GM19397 (cell line): ENCODE results near the gene TMEM87B.

Source experiments
- ATAC-seq: cut with Tn5 transposase; IDR thresholded peaks from one replicate; pipeline ENCODE4 v1.9.1; 2021; ENCODE audit warnings: mild to moderate bottlenecking, moderate library complexity; ENCODE audit not compliant: unreplicated experiment

TMEM87B gene, protein sequence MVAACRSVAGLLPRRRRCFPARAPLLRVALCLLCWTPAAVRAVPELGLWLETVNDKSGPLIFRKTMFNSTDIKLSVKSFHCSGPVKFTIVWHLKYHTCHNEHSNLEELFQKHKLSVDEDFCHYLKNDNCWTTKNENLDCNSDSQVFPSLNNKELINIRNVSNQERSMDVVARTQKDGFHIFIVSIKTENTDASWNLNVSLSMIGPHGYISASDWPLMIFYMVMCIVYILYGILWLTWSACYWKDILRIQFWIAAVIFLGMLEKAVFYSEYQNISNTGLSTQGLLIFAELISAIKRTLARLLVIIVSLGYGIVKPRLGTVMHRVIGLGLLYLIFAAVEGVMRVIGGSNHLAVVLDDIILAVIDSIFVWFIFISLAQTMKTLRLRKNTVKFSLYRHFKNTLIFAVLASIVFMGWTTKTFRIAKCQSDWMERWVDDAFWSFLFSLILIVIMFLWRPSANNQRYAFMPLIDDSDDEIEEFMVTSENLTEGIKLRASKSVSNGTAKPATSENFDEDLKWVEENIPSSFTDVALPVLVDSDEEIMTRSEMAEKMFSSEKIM

DNA sequence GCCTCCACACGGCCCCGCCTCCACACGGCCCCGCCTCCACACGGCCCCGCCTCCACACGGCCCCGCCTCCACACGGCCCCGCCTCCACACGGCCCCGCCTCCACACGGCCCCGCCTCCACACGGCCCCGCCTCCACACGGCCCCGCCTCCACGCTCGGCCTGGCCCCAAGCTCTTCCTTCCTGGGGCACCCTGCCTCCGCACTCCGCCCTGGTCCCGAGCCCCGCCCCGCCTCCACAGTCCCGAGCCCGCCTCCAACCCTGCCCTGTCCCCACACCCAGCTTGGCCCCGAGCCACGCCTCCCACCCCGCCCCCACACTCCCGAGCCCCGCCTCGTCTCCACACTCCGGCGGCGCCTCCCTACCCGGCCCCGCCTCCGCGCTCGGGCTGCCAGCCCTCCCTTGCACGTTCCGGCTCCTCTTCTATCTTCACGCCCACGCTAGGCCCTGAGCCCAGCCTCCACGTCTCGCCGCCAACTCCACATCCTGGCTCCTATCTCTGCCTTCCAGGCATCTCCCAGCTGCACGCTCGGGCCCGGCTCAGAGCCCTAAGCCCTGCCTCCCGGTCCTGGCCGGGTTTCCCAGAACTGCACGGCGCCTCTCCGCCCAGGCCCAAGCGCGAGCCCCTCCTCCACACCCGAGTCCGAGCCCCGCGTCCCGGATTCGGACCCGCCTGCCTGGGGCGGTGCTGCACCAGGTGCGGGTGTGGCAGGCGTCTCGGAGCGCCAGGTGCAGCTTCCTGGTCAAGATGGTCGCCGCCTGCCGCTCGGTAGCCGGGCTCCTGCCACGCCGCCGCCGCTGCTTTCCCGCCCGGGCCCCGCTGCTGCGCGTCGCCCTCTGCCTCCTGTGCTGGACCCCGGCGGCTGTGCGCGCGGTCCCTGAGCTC, at the start of gene TMEM87B:
TMEM87B (plus strand) TSS at position 423 of the 883 bp plus-strand sequence; CDS start at position 746, 323 bp downstream.
- peak; percentile 63 for ATAC-seq

DNA sequence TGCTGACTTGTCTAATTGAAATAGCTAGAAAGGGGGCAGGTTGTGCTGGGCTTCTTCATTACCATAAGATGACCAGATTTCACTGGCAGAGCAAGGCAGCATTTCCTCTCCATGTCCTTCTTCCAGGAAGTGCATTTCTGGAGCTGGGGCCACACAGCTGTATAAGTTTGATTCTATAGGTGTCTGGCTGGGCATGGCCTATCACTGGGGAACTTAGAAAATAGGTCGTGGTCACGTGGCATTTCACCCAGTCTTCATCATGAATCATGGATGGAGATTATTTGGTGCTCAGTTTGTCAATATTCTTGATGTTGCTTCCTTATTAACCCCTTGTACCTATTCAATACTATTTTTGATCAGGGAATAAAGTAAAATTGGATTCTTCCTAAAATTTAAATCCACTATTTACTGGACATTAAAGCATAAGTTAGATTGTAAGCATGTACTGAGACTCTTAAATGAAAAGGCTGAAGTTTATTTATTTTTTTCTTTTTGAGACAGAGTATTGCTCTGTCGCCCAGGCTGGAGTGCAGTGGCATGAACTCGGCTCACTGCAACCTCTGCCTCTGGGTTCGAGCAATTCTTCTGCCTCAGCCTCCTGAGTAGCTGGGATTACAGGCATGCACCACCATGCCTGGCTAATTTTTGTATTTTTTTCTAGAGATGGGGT, 49.5 kb upstream of the TMEM87B start:
- ATAC-seq: no peak

DNA sequence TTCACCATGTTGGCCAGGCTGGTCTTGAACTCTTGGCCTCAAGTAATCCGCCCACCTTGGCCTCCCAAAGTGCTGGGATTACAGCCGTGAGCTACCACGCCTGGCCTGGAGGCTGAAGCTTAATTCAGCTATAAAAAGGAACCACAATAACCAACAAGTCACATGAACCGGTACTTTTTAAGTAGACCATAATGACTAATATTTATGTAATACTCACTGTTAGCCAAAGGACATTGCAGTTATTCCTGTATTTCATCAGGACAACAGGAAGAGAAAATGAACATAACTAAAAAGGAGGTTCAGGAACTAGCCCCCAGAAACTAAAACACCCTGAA, 49.0 kb upstream of the TMEM87B start:
- ATAC-seq: no peak

DNA sequence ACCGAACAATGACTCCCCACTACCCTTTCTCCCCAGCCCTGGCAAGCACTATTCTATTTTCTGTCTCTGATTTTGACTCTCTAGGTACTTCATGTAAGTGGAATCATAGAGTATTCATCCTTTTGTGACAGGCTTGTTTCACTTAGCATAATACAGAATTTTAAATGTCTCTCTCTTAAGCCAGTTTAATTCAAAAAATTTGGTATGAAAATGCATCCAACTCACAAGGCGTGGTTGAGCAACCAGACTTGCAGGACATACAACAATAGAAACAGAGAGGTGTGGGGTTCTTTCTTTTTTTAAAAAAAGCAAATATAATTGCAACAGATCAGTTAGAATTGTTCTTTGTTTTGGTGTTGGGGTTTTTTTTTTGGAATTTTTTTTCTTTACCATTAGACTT, 47.6 kb upstream of the TMEM87B start:
- ATAC-seq: no peak

DNA sequence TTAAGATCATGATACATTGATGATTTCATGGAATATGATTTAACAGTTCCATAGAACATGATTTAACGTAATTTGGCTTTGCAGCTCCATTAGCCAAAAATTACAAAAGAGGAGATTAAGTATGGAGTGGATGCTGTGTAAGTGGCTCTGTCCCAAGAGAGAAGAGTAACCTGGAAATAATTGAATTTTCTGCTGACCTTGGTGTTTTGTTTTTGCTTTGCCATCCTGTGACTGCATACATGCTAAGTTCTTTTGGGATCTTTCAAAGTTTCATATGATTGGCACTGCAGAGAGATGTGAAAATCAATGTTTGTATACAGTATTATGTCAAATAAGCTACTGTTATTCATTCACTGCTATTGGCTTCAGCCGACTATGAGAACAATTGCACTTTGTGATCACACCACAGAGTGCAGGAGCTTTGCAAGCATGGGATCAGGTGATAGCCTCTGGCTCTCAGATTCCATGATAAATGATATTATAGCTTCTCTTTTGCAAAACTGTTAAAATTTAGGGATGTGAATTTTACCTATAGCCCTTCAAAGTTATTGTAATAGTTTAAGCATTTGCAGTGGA, 46.1 kb upstream of the TMEM87B start:
- ATAC-seq: no peak

DNA sequence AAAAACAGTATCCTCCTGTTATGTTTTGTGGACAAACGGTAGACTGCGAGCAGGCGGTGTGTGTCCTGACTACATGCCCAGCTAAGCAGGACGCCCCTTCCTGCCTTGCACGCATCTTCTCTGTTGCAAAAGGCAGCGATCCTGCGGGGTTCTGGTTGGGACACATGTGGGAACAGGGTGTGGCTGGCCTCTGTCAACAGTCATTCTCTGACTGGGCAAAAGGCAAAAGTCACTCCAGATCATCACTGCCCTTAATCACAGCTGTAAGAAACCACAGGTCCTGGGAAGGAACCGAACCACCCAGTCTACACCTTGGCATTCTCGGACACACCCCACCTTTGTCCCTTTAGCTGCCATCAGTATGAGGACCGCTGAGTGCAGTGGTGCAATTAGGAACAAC, 44.3 kb upstream of the TMEM87B start:
- no peak for ATAC-seq

DNA sequence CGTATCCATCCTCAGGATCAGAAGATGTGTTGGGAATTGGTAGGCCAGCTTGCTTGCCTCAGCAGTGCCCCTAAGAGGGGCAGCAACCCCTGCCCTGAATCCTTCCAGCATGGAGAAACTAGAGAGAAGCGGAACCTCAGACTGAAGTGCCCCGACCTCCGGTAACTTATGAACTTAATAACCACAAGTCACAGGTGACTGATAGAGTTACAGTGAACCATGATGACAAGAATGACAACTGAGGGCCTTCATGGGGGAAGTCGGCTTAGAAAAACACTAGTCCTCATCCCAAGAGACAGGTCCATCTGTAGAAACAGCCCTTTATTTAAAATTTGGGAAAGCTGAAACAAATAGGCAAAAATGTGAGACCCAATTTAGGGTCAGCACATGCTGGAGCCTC, 42.5 kb upstream of the TMEM87B start:
- no peak for ATAC-seq

DNA sequence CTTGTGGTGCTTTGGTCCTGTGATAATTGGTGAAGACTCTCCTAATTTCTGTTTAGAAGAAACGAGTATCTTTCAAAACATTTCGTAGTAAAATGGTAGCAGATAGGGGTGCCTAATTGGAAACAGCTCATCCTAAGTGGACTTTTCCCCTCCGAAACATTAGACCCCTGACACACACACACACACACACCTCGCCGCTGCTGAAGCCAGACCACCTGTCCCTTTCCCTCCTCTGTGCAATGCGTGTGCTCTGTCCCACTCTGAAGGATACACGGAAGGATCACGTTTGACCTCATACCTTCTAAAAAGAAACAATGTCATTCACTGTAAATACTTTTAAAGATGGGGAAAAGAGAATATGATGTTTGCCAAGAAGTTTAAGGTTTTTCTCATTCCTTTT, 36.2 kb upstream of the TMEM87B start:
- ATAC-seq: no peak

DNA sequence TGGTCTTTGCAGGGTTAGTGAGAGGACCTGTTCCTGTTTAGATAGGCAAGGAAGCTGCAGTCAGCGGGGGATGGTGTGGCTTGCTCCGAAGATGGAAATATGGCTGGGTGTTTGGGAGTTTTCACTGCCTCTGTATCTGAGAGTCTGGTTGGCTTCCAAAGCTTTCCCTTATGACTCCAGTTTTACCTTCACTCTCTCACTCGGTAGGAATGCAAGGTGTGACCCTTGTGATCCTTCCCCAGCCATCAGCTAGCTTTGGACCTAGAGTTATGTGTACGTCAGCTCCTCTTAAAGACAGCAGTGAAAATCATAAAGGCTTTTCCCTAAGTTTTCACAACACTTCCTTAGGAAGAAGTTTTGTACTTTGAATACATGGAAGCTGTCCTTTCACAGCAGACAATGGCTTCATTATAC, 35.5 kb upstream of the TMEM87B start:
- no peak for ATAC-seq

DNA sequence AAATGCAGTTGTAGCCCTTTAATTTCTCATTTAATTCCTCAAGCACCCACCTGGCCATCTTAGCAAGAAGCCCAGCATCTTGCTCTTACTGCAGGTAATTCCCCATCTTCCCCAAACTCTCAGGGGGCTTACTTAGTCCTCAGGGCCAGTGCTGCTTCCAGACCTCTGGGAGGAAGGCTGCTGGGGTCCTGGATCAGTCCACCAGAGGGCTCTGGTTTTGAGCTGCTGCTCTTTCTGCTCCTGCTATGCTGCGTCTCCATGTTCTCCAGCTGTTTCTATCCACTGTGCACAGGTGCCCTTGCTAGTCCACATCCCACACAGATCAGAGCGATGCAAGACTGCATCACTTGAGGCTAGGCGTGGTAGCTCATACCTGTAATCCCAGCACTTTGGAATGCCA, 34.5 kb upstream of the TMEM87B start:
- ATAC-seq: no peak

DNA sequence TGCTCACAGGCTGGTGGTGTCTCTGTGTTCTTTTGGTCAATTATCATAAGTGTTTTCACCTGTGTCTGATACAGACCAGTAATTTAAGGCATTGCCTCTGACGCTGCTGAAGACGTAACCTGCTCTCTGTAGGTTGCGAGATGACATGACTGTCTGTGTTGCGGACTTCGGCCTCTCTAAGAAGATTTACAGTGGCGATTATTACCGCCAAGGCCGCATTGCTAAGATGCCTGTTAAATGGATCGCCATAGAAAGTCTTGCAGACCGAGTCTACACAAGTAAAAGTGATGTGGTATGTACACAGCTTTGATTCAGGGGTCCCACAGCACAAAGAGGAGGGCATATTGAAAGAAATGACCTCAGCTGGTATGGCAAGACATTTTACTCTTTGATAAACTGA, 33.8 kb upstream of the TMEM87B start:
- no peak for ATAC-seq

DNA sequence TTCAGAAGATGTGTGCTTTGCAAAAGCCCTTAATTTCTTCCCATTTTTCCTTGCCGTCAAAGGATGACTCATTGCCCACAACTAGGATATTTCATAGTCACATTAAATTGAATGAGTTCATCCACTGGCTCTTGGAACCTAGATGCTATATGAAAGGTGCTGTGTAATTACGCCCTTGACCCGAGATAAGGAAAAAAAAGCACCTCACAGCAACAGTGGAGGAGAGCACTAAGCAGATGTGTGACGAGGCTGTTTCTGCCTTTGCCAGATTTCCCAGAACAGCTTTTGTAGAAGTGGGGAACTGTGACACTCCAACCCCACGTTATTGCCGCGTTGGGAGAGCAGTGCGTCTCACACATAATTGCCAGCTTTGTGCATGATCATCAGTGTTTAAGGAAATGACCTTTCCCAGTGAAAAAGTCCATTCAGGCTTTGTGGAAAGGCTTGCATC, 33.3 kb upstream of the TMEM87B start:
- ATAC-seq: no peak

DNA sequence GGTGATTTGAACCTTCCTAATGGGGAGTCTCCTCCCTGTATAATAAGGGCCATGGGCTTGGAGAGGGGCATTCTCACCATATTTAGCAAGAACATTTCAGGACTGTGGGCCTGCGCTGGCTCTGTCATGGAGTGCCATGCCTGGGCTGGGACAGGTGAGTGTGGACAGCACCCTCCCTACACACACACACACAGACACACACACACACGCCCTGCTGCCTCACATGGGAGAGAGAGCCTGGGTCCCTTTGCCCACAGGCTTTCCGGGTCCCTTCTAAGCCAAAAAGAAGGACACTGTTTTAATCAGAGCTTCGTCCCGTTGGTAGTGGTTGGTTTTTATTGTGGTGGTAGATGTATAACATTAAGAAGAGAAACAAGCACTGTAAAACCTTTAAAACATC, 31.4 kb upstream of the TMEM87B start:
- no peak for ATAC-seq

DNA sequence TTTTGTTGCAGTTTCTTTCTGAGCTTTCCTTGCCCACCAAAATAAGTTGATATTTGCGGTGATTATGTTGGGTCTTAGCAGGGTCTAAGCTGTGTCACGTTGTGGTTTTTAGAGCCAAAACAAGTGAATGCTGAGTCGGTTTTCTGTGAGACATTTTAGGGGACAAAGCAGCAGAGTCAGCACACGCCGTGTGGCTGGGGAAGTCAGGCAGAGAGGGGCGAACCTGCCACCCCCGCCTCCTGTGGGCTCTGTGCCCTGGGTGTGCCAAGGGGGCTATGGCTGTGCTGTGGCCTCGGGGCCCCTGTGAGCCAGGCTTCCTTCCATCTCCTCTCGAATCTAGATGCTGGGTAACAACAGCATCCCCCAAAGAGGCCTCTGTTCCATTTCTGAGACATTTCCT, 30.8 kb upstream of the TMEM87B start:
- ATAC-seq: no peak

DNA sequence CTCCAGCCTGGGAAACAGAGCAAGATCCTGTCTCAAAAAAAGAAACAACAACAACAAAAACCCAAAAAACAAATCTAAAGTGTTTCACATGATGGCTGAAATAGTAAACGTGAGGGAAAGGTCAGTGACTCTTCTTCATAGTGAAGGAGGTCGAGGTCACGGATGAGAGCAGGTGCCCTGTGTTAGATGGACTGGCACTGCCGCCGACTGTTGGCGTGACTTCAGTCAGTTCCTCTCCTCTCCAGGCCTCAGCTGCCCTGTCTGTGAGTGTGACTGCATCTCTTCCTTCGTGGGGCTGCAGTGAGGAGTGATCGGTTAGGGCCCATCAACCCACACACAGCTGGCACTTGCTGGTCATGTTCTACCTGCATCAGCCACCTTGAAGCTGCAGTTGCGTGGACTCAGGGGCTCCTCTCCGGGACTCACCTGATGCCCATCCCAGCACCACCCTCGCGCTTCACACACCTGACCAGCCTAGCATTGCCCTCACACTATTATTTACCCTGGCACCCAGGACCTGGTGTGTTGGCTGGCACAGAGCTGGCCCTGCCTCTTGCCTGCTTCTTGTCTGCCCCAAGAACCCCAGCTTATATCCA, 30.1 kb upstream of the TMEM87B start:
- no peak for ATAC-seq

DNA sequence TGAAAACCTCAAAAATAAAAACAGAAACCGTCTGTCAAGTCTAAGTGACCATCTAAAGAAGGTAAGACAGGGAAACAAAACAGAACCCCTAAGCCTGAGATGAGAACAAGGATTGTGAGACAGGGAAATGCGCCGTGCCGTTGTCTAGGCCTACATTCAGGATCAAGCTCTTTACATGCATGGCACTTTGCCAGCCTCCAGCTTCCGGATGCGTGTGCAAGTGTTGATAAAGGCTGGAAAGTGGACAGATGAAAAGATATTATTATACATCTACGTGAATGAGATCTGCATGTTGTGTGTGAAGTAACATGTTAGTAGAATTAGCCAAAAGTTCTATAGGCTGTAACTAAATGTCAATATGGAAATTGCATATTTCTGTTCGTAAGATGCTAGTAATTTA, 28.6 kb upstream of the TMEM87B start:
- ATAC-seq: no peak

DNA sequence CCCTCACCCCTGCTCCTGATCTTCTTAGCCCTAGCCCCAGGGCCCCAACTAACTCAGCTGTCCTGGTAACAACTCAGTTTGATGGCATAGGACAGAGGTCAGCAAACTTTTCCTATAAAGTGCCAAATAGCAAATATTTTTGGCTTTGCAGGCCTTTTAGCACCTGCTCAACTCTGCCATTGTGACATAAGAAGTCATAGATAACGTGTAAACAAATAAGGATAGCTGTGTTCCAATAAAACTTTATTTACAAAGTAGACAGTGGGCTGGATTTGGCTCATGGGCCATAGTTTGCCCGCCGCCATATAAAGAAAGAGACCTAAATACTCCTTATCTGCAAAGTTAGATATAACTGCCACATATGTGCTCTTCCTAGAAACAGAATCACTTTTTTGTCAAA, 27.3 kb upstream of the TMEM87B start:
- no peak for ATAC-seq

DNA sequence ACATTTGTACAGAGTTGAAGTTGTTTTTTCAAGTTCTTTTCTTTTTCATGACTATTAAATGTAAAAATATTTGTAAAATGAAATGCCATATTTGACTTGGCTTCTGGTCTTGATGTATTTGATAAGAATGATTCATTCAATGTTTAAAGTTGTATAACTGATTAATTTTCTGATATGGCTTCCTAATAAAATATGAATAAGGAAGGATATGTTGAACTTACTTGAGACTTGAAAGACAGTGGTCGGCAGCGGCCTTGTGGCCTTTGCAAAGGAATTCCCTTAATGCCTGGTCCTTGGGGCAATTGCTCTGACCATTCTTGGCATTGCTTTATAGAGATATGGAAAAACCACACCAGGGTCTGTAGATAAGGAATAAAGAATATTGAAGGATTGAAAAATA, 25.9 kb upstream of the TMEM87B start:
- no peak for ATAC-seq

DNA sequence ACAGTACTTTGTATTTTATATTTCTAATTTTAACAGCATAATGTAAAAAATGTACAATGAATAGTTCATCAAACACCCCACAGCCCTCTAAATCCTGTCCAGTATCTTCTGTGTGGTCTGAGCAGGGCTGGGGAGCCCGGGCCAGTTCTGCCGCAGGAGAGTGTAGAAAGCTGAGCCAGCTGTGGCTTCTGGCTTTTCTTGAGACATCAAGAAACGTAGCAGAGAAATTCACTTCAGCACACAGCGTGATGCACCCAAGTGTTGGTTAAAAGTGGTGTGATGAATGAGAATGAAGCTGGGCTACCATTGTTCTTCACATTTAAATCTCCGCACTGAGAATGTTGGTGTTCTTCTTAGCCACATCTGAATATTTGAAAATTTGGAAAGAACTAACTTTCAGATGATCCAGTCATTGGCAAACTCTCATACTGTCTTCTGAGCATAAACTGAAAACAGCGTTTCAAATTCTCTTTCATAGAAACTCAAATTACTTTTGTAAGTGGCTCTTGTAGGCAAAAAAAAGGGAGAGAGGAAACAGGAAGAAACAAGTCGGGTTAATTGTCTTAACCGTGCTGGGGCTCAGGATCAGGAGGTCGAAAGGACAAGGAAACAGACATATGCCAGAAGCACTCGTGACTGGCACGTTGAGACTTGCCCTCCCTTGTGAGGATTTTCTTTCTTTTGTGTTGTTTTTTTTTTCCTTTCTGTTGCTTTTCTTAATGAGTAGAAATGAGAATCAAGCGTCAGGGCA, 23.4 kb upstream of the TMEM87B start:
- ATAC-seq: no peak

DNA sequence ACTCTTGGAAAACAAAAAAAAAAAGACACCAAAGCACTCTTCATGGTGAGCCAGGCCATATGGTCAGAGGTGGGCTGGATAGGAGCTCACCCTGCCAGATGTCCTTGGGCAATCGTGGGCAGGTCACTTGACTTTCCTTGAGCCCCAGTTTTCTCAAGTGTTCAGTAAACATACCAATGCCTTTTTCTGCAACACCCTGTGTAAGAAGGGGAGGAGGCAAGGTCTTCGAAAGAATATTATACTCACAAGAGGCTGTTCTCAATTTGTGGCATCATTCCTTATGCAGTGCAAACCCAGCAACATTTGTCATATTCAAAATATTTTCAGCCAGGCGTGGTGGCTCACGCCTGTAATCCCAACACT, 22.9 kb upstream of the TMEM87B start:
- ATAC-seq: no peak
